WTC11 (cell line): ENCODE data around the gene NCS1. TPM values are rescaled to one million over a fixed set of nuclear protein-coding genes. Genes with fewer than 3 reads are reported as not detected.
A peak's percentile ranks its signal among the peaks of the same experiment; 100 is the strongest.

Source experiments
- ATAC-seq: fragments of 200-7000 bp; cut with Tn5 transposase; 2 replicates; pipeline ENCODE4 v1.10.0; 2021; ENCODE audit warnings: mild to moderate bottlenecking, moderate library complexity
- CTCF ChIA-PET: fragments of 300-600 bp; sonication (Branson Sonifier 250); formaldehyde crosslinking; loops from one replicate; lab custom pipeline; 2021; ENCODE audit warnings: antibody characterized with exemption; lab: Charles Lee
- POLR2A ChIA-PET: fragments of 350-600 bp; sonication (Branson Sonifier 250); formaldehyde crosslinking; loops from one replicate; lab custom pipeline; 2021; ENCODE audit warnings: antibody characterized with exemption; lab: Charles Lee
- DNase-seq: peaks from one replicate; pipeline ENCODE4 v3.0.0; 2021; ENCODE audit warnings: low spot score
- H3K27ac Mint-ChIP-seq: 2 replicates; pipeline ENCODE4 v1.8.0; 2021; ENCODE audit warnings: mixed read lengths
- H3K27me3 Mint-ChIP-seq: 2 replicates; pipeline ENCODE4 v1.8.0; 2021; ENCODE audit warnings: low read depth, mild to moderate bottlenecking, moderate library complexity, mixed read lengths
- H3K36me3 Mint-ChIP-seq: 2 replicates; pipeline ENCODE4 v1.8.0; 2021; ENCODE audit warnings: mixed read lengths
- H3K4me1 Mint-ChIP-seq: 2 replicates; pipeline ENCODE4 v1.8.0; 2022; ENCODE audit warnings: mixed read lengths
- H3K4me3 Mint-ChIP-seq: 2 replicates; pipeline ENCODE4 v1.8.0; 2021; ENCODE audit warnings: mild to moderate bottlenecking, moderate library complexity, mixed read lengths
- H3K9me3 Mint-ChIP-seq: 2 replicates; pipeline ENCODE4 v1.8.0; 2021; ENCODE audit warnings: mixed read lengths
- ATF3 ChIP-seq: sonication (generic); formaldehyde crosslinking; conservative IDR thresholded peaks from 2 replicates; pipeline ENCODE4 v1.8.1; 2022; ENCODE audit warnings: mild to moderate bottlenecking, missing genetic modification reagents
- ATF6 ChIP-seq: sonication (generic); formaldehyde crosslinking; IDR thresholded peaks from 2 replicates; pipeline ENCODE4 v1.8.1; 2023; ENCODE audit warnings: mild to moderate bottlenecking, missing genetic modification reagents
- ELF4 ChIP-seq: sonication (generic); formaldehyde crosslinking; IDR thresholded peaks from 2 replicates; pipeline ENCODE4 v1.8.1; 2022; ENCODE audit warnings: low read depth, mild to moderate bottlenecking, moderate library complexity, missing genetic modification reagents
- FOXK1 ChIP-seq: sonication (generic); formaldehyde crosslinking; IDR thresholded peaks from 2 replicates; pipeline ENCODE4 v1.8.0; 2022; ENCODE audit warnings: mild to moderate bottlenecking, moderate library complexity, missing genetic modification reagents
- FOXP1 ChIP-seq: sonication (generic); formaldehyde crosslinking; IDR thresholded peaks from 2 replicates; pipeline ENCODE4 v1.8.0; 2022; ENCODE audit warnings: missing genetic modification reagents, mild to moderate bottlenecking, moderate library complexity, borderline replicate concordance
- FOXP4 ChIP-seq: sonication (generic); formaldehyde crosslinking; IDR thresholded peaks from 2 replicates; pipeline ENCODE4 v1.8.0; 2022; ENCODE audit warnings: mild to moderate bottlenecking, missing genetic modification reagents
- GTF2I ChIP-seq: fragments of 250-450 bp; sonication (Bioruptor Pico); conservative IDR thresholded peaks from 2 replicates; pipeline ENCODE4 v1.4.0; 2021; ENCODE audit warnings: mild to moderate bottlenecking
- MLX ChIP-seq: sonication (generic); formaldehyde crosslinking; IDR thresholded peaks from 2 replicates; pipeline ENCODE4 v1.8.1; 2023; ENCODE audit warnings: mild to moderate bottlenecking, missing genetic modification reagents, moderate library complexity
- NFATC4 ChIP-seq: fragments of 250-450 bp; sonication (Bioruptor Pico); IDR thresholded peaks from 2 replicates; pipeline ENCODE4 v1.9.0; 2021; ENCODE audit warnings: mild to moderate bottlenecking
- PRRX2 ChIP-seq: fragments of 250-450 bp; sonication (Bioruptor Pico); IDR thresholded peaks from 2 replicates; pipeline ENCODE4 v1.8.0; 2021; ENCODE audit warnings: mild to moderate bottlenecking
- SMAD3 ChIP-seq: sonication (generic); formaldehyde crosslinking; IDR thresholded peaks from 2 replicates; pipeline ENCODE4 v1.8.0; 2022; ENCODE audit warnings: missing genetic modification reagents, mild to moderate bottlenecking, borderline replicate concordance
- SOX15 ChIP-seq: fragments of 250-450 bp; sonication (Bioruptor Pico); IDR thresholded peaks from 2 replicates; pipeline ENCODE4 v1.9.0; 2021; ENCODE audit warnings: mild to moderate bottlenecking
- SP1 ChIP-seq: sonication (generic); formaldehyde crosslinking; conservative IDR thresholded peaks from 2 replicates; pipeline ENCODE4 v1.8.1; 2022; ENCODE audit warnings: missing genetic modification reagents
- STAT6 ChIP-seq: sonication (generic); formaldehyde crosslinking; conservative IDR thresholded peaks from 2 replicates; pipeline ENCODE4 v1.8.1; 2023; ENCODE audit warnings: mild to moderate bottlenecking, low read depth, missing genetic modification reagents, moderate library complexity
- TP53 ChIP-seq: sonication (generic); formaldehyde crosslinking; IDR thresholded peaks from 2 replicates; pipeline ENCODE4 v1.8.1; 2023; ENCODE audit warnings: mild to moderate bottlenecking, missing genetic modification reagents
- ZBTB21 ChIP-seq: sonication (generic); formaldehyde crosslinking; IDR thresholded peaks from 2 replicates; pipeline ENCODE4 v1.8.1; 2023; ENCODE audit warnings: mild to moderate bottlenecking, missing genetic modification reagents, borderline replicate concordance
- total RNA-seq: library from RNA; stranded (reverse); gene quantifications from 3 replicates; pipeline ENCODE4 v1.2.3, GENCODE V29; 2021

The NCS1 gene
- total RNA-seq, 1 experiment from 2014 or later = 32.4 TPM

- TF ChIP-seq ATF6 (CRISPR knock-in tag) (no peak), ATF3 (CRISPR knock-in tag) (no peak), SMAD3 (CRISPR knock-in tag) (no peak)
Observed at GRCh38 chr9:130197888-130198287, 25.7 kb downstream of the NCS1 start (continued).

- POLR2A ChIA-PET = interaction anchor here (0.7 kb wide), 1 partner anchor 1489 kb away, joined by 3 read pairs; no protein-coding TSS in a partner anchor
- Mint-ChIP-seq H3K9me3 (no peaks in the 10 kb centered on the region), H3K27me3 (no peaks in the 10 kb centered on the region; the same call in 1 of the 2 replicates), H3K4me1 (peaks cover 17% of the 10 kb centered on the region), H3K36me3 (no peaks in the 10 kb centered on the region), H3K27ac (peak overlapping the region; percentile 45; the same call in 1 of the 2 replicates), H3K4me3 (no peak overlapping the region)
- no peak for TF ChIP-seq ATF6 (CRISPR knock-in tag)
- TF ChIP-seq GTF2I (CRISPR knock-in tag) = 0 out of 2 replicates have a peak, but pooled peaks have one; percentile 32
- CTCF ChIA-PET = interaction anchor here (0.5 kb wide), 1 partner anchor 24 kb away, joined by 3 read pairs; no protein-coding TSS in a partner anchor
- ATAC-seq (no peak), DNase-seq (no peak)
Observed at GRCh38 chr9:130198501-130199179, 26.4 kb downstream of the NCS1 start.

GRCh38 chr9:130199605-130200004, 27.4 kb downstream of the NCS1 start:
- Mint-ChIP-seq H3K4me1 (peaks cover 7% of the 10 kb centered on the region), H3K36me3 (no peaks in the 10 kb centered on the region)
- CTCF ChIA-PET = no interaction called here
- TF ChIP-seq FOXP4 (CRISPR knock-in tag) (no peak), SOX15 (CRISPR knock-in tag) (no peak), MLX (CRISPR knock-in tag) (no peak), ELF4 (no peak)
- TF ChIP-seq, all 79 proteins: peak for 0
- no peaks in the 10 kb centered on the region; the same call in 1 of the 2 replicates for H3K27me3 Mint-ChIP-seq
- no peak overlapping the region for H3K4me3 Mint-ChIP-seq
- no peaks in the 10 kb centered on the region for H3K9me3 Mint-ChIP-seq
- DNase-seq (no peak), ATAC-seq (no peak)
- POLR2A ChIA-PET = no interaction called here
- peak overlapping the region; percentile 38; the same call in 1 of the 2 replicates for H3K27ac Mint-ChIP-seq

- no peaks in the 10 kb centered on the region for H3K9me3 Mint-ChIP-seq
- TF ChIP-seq STAT6 (CRISPR knock-in tag) (no peak), FOXP1 (no peak), FOXK1 (CRISPR knock-in tag) (no peak), SP1 (CRISPR knock-in tag) (no peak), PRRX2 (CRISPR knock-in tag) (no peak), TP53 (no peak), ZBTB21 (CRISPR knock-in tag) (no peak), NFATC4 (CRISPR knock-in tag) (no peak)
- no peaks in the 10 kb centered on the region; the same call in 1 of the 2 replicates for H3K27me3 Mint-ChIP-seq
- no peak for DNase-seq
- H3K4me1 Mint-ChIP-seq = peaks cover 10% of the 10 kb centered on the region
- ATAC-seq = no peak
- ChIA-PET CTCF (interaction anchor here (1.3 kb wide), 1 partner anchor 36 kb away, joined by 3 read pairs; no protein-coding TSS in a partner anchor), POLR2A (no interaction called here)
- no peak overlapping the region for H3K4me3 Mint-ChIP-seq
- H3K27ac Mint-ChIP-seq = peak overlapping the region; percentile 19; the same call in 1 of the 2 replicates
- no peaks in the 10 kb centered on the region for H3K36me3 Mint-ChIP-seq
Observed at GRCh38 chr9:130200038-130200849, 28.0 kb downstream of the NCS1 start.
